Lung (tissue), 12 donors: Measurements from ENCODE around the gene PHF10. TPM values are rescaled to one million over a fixed set of nuclear protein-coding genes. Genes with fewer than 3 reads are reported as not detected.

Experiments
- ATAC-seq: fragments of 200-7000 bp; cut with Tn5 transposase; one replicate; pipeline ENCODE4 v1.9.1; 2020; ENCODE audit warnings: moderate number of reproducible peaks; ENCODE audit not compliant: insufficient read depth, low FRiP score
- DNase-seq, 3 donors: peaks; one replicate each; pipeline ENCODE4 v3.0.0-alpha.2; 2013 to 2017
- H3K27ac ChIP-seq, 2 donors: one replicate each; pipeline ENCODE4 v1.5.1; 2013; ENCODE audit warnings: mild to moderate bottlenecking in 2 of 2, moderate library complexity in 2 of 2, control low read depth in 1 of 2, inconsistent platforms in 1 of 2, low read depth in 1 of 2, low read length in 1 of 2
- H3K27me3 ChIP-seq, 3 donors: one replicate each; pipeline ENCODE4 v1.5.1; 2013; ENCODE audit warnings: low read length in 2 of 3; ENCODE audit not compliant: control insufficient read depth in 3 of 3, insufficient read depth in 3 of 3
- H3K36me3 ChIP-seq, 4 donors: one replicate each; pipeline ENCODE4 v1.5.1; 2013; ENCODE audit warnings: low read length in 4 of 4, mild to moderate bottlenecking in 1 of 4, moderate library complexity in 1 of 4; ENCODE audit not compliant: control insufficient read depth in 4 of 4, insufficient read depth in 4 of 4
- H3K4me1 ChIP-seq, 5 donors: one replicate each; pipeline ENCODE4 v1.5.1; 2013; ENCODE audit warnings: low read length in 5 of 5, mild to moderate bottlenecking in 2 of 5, moderate library complexity in 1 of 5; ENCODE audit not compliant: control insufficient read depth in 5 of 5, insufficient read depth in 5 of 5
- H3K4me3 ChIP-seq: one replicate; pipeline ENCODE4 v1.5.1; 2013; ENCODE audit warnings: mild to moderate bottlenecking, control low read depth, moderate library complexity
- H3K9ac ChIP-seq, 2 donors: one replicate each; pipeline ENCODE4 v1.5.1; 2013; ENCODE audit warnings: low read length in 2 of 2, control low read depth in 1 of 2; ENCODE audit not compliant: insufficient read depth in 1 of 2
- H3K9me3 ChIP-seq, 4 donors: one replicate each; pipeline ENCODE4 v1.5.1; 2013; ENCODE audit warnings: low read length in 3 of 4, mild to moderate bottlenecking in 1 of 4, moderate library complexity in 1 of 4; ENCODE audit not compliant: control insufficient read depth in 4 of 4, insufficient read depth in 3 of 4
- CTCF ChIP-seq: IDR thresholded peaks from 2 replicates; pipeline ENCODE4 v1.5.1; 2012; ENCODE audit warnings: mild to moderate bottlenecking; ENCODE audit errors: control extremely low read depth, extremely low read depth
- WGBS, 2 donors: extraction: QIAGEN DNeasy Blood & Tissue Kit; methylation state at CpG; one replicate each; pipeline ENCODE4 v1.1.7; 2013; 5-methylcytosine and 5-hydroxymethylcytosine counted together
- polyA plus RNA-seq, 2 donors: library from polyadenylated mRNA; stranded (reverse); fragments of 200-250 nt; gene quantifications; one replicate each; pipeline ENCODE4 v1.2.1, GENCODE V29; 2013
- total RNA-seq, 2 donors: library from RNA; depleted of rRNA in 1 of 2; stranded (reverse); fragments of >200 nt in 1 of 2; gene quantifications; one replicate each; pipeline ENCODE4 v1.2.1, GENCODE V29; 2014 to 2021
- donor health status: control.
- donor health status: control.
- donor health status: Bipolar disorder and iron deficiency.
- donor health status: healthy.
- donor health status: DM: yes; HTN: yes; CAD: no.

PHF10 gene
- total and polyA plus RNA-seq, 4 donors, result 26.0 to 94.9 (median 30.9) TPM

- peak overlapping the region; percentile 73 to 89 for H3K9ac ChIP-seq
- H3K27me3 ChIP-seq, result no peaks in the 10 kb centered on the region
- no peaks in the 10 kb centered on the region for H3K9me3 ChIP-seq
- H3K27ac ChIP-seq, result peak overlapping the region; percentile 95 to 100
- H3K4me3 ChIP-seq, result peak overlapping the region; percentile 86
- peaks cover 0 to 12% (median 0%) of the 10 kb centered on the region in 4 donors for H3K36me3 ChIP-seq
- WGBS, 2 donors, result 5 to 7% methylated on average over 22 of the region's 22 CpGs
- ATAC-seq, result no peak
- peak in 2 of 3 donors; percentile 39 to 64 for DNase-seq
- no peak for TF ChIP-seq CTCF
- H3K4me1 ChIP-seq, result peaks cover 0 to 33% (median 7%) of the 10 kb centered on the region in 5 donors
These were observed 1.7 kb downstream of the PHF10 start for GRCh38 chr6:169722362-169723199.

GRCh38 chr6:169720207-169720855, 4.0 kb downstream of the PHF10 start:
- Histone ChIP-seq H3K4me1 (peaks cover 0 to 28% (median 6%) of the 10 kb centered on the region in 5 donors), H3K36me3 (peaks cover 1 to 21% (median 6%) of the 10 kb centered on the region in 4 donors), H3K27ac (no peak overlapping the region), H3K4me3 (no peak overlapping the region), H3K9me3 (no peaks in the 10 kb centered on the region), H3K27me3 (no peaks in the 10 kb centered on the region), H3K9ac (no peak overlapping the region)
- DNase-seq, result no peak
- no peak for TF ChIP-seq CTCF
- no peak for ATAC-seq
- WGBS, 2 donors, result 79 to 85% methylated on average over 3 of the region's 3 CpGs

GRCh38 chr6:169719117-169719516, 5.2 kb downstream of the PHF10 start:
- WGBS, 2 donors, result 95 to 96% methylated on average over 4 of the region's 4 CpGs
- Histone ChIP-seq H3K27me3 (no peaks in the 10 kb centered on the region), H3K4me3 (no peak overlapping the region), H3K36me3 (peaks cover 3 to 26% (median 13%) of the 10 kb centered on the region in 4 donors), H3K9ac (no peak overlapping the region), H3K9me3 (no peaks in the 10 kb centered on the region), H3K27ac (no peak overlapping the region), H3K4me1 (peaks cover 0 to 26% (median 6%) of the 10 kb centered on the region in 5 donors)
- TF ChIP-seq CTCF, result no peak
- DNase-seq, result no peak
- ATAC-seq, result no peak
